ENCODE measurements around the gene SNRNP48. TPM values are rescaled to one million over a fixed set of nuclear protein-coding genes. Genes with fewer than 3 reads are reported as not detected.

Gene SNRNP48
- total RNA-seq, 1 experiment from 2014 or later = 7.7 TPM

GRCh38 chr6:7591770-7592169 is 1.8 kb downstream of the SNRNP48 start:
- Histone ChIP-seq H3K36me3 (ENCODE audit: low read depth, low read length) (peaks cover 21% of the 10 kb centered on the region), H3K4me2 (ENCODE audit: low read length) (peak overlapping the region; percentile 89), H4K20me1 (ENCODE audit: low read length) (peaks cover 11% of the 10 kb centered on the region; the same call in 1 of the 2 replicates), H3K27ac (ENCODE audit: low read length) (no peak overlapping the region), H3K9me3 (ENCODE audit: low read length) (no peaks in the 10 kb centered on the region), H3F3A (ENCODE audit: low read length, unreplicated experiment) (no peaks in the 10 kb centered on the region), H3K4me3 (ENCODE audit: low read length) (peak overlapping the region; percentile 94), H3K27me3 (ENCODE audit: low read length) (no peaks in the 10 kb centered on the region), H3K9me2 (replicated peaks; ENCODE audit: low read length) (no peaks in the 10 kb centered on the region), H3K79me2 (ENCODE audit: low read length) (peaks cover 35% of the 10 kb centered on the region), H3K9ac (ENCODE audit: low read length) (no peak overlapping the region), H3K4me1 (ENCODE audit: insufficient read depth, low read length) (peaks cover 18% of the 10 kb centered on the region), H2AFZ (ENCODE audit: low read length) (no peak overlapping the region)
- ATAC-seq (no peak), DNase-seq (no peak)
- ChIA-PET CTCF (no interaction called here), POLR2A (ENCODE audit: unreplicated experiment) (no interaction called here)
- intact Hi-C loops (cut with micrococcal nuclease) = loop anchor here (5.0 kb wide), 1 partner anchor 49 kb away; the partner anchor contains the start of gene DSP
- BruUV-seq (replicated peaks) = no TSS peak
- TF ChIP-seq EZH2phosphoT487 (IDR thresholded peaks at IDR 0.05; ENCODE audit: borderline replicate concordance, low read length) (no peak), CTCF (conservative IDR thresholded peaks at IDR 0.05; ENCODE audit: low read depth, low read length) (no peak), EZH2 (IDR thresholded peaks at IDR 0.05; ENCODE audit: low read length, unreplicated experiment) (no peak)

DNA sequence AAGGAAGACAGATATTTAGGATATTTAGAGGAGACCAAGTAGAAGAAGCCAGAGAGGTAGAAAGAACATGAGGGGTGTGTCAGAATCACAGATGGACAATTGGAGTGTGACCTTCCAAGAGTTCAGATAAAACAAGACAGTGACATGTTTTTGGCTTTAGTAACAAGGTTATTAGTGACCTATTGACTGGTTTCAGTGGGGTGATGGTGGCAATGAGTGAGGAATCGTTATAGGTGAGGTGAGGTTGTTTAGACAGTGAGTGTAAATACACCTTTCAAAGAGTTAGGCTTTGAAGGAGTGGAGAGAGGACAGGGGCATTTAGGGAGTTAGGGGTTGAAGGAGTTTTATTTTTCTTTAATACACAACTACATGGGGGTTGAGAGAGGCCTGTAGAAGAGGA is 3.2 kb downstream of the SNRNP48 start:
- DNase-seq (no peak), ATAC-seq (no peak)
- Histone ChIP-seq H3K4me2 (ENCODE audit: low read length) (no peak overlapping the region), H3K9me2 (replicated peaks; ENCODE audit: low read length) (no peaks in the 10 kb centered on the region), H3K9me3 (ENCODE audit: low read length) (no peaks in the 10 kb centered on the region), H3K9ac (ENCODE audit: low read length) (no peak overlapping the region), H4K20me1 (ENCODE audit: low read length) (peaks cover 11% of the 10 kb centered on the region; the same call in 1 of the 2 replicates), H3K36me3 (ENCODE audit: low read depth, low read length) (peaks cover 24% of the 10 kb centered on the region), H3K79me2 (ENCODE audit: low read length) (peaks cover 35% of the 10 kb centered on the region), H2AFZ (ENCODE audit: low read length) (no peak overlapping the region), H3K4me1 (ENCODE audit: insufficient read depth, low read length) (peaks cover 18% of the 10 kb centered on the region), H3K4me3 (ENCODE audit: low read length) (no peak overlapping the region), H3K27me3 (ENCODE audit: low read length) (no peaks in the 10 kb centered on the region), H3K27ac (ENCODE audit: low read length) (no peak overlapping the region), H3F3A (ENCODE audit: low read length, unreplicated experiment) (no peaks in the 10 kb centered on the region)
- TF ChIP-seq EZH2 (IDR thresholded peaks at IDR 0.05; ENCODE audit: low read length, unreplicated experiment) (no peak), EZH2phosphoT487 (IDR thresholded peaks at IDR 0.05; ENCODE audit: borderline replicate concordance, low read length) (no peak)
- intact Hi-C loops (cut with micrococcal nuclease) = loop anchor here (5.0 kb wide), 1 partner anchor 51 kb away; the partner anchor contains the start of gene DSP
- ChIA-PET POLR2A (ENCODE audit: unreplicated experiment) (no interaction called here), CTCF (no interaction called here)
- BruUV-seq (replicated peaks) = no TSS peak

DNA sequence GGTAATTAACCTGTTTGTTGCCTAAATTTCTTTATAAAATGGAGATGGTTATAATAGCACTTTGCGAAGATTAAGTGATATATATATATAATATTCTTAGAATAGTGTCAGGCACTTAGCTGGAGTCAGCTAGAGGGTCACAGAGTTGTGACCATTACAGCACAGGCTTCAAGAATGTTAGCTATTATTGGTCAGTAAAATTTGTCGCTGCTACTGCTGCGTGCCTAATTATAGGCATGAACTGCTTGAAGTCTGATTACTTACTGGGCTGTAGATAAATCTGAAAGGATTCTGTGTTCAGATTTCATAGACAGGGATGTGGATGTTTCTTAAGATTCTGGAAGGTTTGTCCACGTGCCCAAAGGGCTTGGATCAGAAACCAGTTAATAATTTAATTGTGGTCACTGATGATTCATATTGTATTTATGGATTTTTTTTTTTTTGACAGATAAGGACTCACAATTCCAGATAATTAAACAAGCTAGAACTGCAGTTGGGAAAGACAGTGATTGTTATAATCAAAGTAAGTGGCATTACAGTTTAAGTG is 4.7 kb downstream of the SNRNP48 start:
- Histone ChIP-seq H3K9me2 (replicated peaks; ENCODE audit: low read length) (no peaks in the 10 kb centered on the region), H3F3A (ENCODE audit: low read length, unreplicated experiment) (no peaks in the 10 kb centered on the region), H3K9ac (ENCODE audit: low read length) (no peak overlapping the region), H3K79me2 (ENCODE audit: low read length) (peaks cover 35% of the 10 kb centered on the region), H3K27ac (ENCODE audit: low read length) (no peak overlapping the region), H3K9me3 (ENCODE audit: low read length) (no peaks in the 10 kb centered on the region), H3K27me3 (ENCODE audit: low read length) (no peaks in the 10 kb centered on the region), H3K4me2 (ENCODE audit: low read length) (no peak overlapping the region), H3K36me3 (ENCODE audit: low read depth, low read length) (peaks cover 37% of the 10 kb centered on the region), H3K4me3 (ENCODE audit: low read length) (no peak overlapping the region), H4K20me1 (ENCODE audit: low read length) (peaks cover 11% of the 10 kb centered on the region; the same call in 1 of the 2 replicates), H3K4me1 (ENCODE audit: insufficient read depth, low read length) (peaks cover 12% of the 10 kb centered on the region), H2AFZ (ENCODE audit: low read length) (no peak overlapping the region)
- POLR2A ChIA-PET (ENCODE audit: unreplicated experiment) = interaction anchor here (0.7 kb wide), 1 partner anchor 420 kb away, joined by 5 read pairs; no protein-coding TSS in a partner anchor
- DNase-seq (no peak), ATAC-seq (no peak)
- intact Hi-C loops (cut with micrococcal nuclease) = loop anchor here (5.0 kb wide), 1 partner anchor 52 kb away; the partner anchor contains the start of gene DSP
- CTCF ChIA-PET = no interaction called here
- BruUV-seq (replicated peaks) = no TSS peak
- TF ChIP-seq EZH2 (IDR thresholded peaks at IDR 0.05; ENCODE audit: low read length, unreplicated experiment) (no peak), EZH2phosphoT487 (IDR thresholded peaks at IDR 0.05; ENCODE audit: borderline replicate concordance, low read length) (no peak), CTCF (conservative IDR thresholded peaks at IDR 0.05; ENCODE audit: low read depth, low read length) (no peak)

Data from PC-3 (cell line).